ENCODE measurements around the gene TPP2.

The TPP2 gene

DNA sequence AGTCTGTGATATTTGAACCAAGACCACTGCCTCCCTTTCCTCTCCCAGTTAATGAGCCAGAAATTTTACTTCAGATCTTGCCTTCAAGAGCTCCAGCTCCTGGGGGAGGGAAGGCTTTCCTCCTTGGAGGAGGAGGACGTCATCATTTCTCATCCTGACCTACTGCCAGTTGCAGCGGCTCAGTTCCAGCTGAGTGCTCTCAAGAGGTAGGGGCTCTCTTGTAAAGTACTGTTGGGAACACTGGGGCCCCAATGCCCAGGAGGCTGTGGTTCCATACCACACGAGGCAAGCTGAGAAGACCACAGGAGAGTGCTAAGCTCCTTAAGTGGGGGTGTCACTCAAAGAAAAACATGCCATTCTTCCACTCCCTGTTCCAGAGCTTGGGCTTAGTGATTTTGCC is 61.9 kb downstream of the TPP2 start:
- no peak for DNase-seq

DNA sequence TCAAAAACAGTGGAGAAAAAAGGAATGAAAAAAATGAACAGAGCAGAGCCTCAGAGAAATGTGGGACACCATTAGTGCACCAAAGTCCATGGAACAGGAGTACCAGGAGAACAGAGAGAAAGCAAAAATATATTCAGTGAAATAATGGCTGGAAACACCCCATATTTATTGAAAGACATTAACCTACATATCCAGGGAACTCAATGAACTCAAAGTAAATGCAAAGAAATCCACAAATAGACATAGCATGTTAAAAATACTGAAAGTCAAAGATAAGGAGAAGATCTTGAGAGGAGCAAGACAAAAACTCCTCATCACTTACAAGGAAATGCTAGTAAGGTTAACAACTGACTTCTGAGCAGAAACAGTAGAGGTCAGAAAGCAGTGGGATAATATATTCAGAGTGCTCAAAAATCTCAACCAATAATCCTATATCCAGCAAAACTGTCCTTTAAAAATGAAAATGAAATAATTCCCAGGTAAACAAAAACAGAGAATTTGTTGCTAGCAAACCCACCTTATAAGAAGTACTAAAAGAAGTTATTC is 62.5 kb downstream of the TPP2 start:
- DNase-seq = no peak

DNA sequence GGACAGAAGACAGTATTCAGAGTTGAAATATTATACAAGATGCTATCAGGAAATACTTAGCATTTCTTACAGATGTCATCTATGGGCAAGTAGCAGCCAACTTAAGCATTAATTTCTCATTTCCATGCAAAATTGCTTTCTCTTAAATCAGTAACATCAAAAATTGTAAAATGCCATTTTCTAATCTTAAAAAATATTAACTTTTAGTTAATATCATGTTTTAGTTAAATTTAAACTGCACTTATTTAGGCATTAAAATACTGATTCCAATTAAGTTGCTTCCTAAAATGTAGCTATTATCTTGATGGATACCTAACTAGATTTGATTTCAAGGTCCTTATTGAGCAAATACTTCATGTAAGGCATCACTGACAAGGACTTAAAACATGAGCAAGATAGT is 70.2 kb downstream of the TPP2 start:
- no peak for DNase-seq

DNA sequence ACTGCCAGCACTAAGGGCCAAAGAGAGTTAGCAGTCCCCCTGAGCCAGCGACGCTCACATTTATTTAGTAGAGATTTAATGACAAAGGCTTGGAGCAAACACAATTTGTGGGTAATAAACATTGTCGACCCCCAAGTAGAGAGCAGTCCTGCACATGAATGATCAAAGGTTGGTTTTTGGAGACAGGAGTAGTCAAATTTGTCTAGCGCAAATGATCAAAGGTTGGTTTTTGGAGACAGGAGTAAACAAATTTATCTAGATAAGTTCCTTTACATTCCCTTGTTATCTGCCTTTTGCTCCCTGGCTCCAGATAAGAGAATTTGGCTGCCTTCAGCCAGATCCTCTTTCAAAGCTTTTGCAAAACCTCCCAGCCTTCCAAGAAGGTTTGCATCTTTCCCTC is 71.1 kb downstream of the TPP2 start:
- DNase-seq = no peak

DNA sequence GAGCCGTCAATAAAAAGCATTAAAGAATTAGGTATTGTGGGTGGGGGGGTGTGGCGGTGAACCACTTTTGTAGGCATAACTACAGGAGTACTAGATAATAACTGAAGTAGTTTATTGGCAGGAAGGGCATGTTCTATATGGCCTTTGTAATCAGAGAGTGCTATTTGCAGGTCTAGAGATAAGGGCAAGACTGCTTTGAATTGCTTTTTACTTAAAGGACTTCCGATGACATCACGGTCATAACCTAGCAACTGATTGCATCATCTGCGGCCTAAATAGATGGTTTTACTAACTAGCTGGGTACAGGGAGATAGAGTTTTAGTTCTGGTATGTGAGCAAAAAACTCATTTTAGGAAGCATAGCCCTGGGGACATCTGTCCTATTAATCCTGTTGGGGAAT is 73.3 kb downstream of the TPP2 start:
- no peak for DNase-seq

DNA sequence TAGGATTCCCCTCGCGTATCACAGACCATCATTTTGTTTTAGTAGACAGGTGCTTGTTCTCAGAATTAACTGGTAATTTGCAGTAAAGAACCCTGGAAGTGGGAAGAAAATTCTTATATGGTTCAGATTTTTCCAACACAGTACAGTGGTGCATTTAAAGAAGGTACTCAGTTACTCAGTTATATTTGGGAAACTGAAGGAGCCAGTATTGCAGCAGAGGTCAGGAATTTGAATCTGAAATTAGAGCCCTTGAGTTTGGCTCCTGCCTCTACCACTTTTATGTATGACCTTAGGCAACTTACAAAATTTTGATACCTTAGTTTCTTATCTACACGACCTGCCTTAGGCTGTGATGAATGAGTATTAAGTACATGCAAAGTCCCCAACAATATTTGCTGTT is 78.3 kb downstream of the TPP2 start:
- DNase-seq = no peak

DNA sequence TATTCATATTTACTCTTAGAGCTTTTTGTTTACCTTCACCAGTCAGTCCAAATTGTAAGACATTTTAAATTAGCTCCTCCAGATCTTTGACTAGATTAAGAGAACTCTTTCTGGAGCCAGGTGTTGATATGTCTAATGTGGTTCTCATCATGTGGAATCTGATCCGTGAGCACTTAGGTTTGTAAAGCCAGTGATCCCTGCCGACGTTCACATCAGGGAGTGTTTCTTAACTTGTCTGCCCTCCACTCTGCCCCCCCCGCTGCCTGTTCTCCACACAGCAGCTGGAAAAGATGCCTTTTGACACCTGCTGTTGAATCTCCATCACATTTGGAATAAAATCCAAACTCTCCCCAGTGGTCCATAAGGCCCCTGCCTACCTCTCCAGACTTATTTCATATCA is 80.3 kb downstream of the TPP2 start:
- peak; percentile 86 for DNase-seq

DNA sequence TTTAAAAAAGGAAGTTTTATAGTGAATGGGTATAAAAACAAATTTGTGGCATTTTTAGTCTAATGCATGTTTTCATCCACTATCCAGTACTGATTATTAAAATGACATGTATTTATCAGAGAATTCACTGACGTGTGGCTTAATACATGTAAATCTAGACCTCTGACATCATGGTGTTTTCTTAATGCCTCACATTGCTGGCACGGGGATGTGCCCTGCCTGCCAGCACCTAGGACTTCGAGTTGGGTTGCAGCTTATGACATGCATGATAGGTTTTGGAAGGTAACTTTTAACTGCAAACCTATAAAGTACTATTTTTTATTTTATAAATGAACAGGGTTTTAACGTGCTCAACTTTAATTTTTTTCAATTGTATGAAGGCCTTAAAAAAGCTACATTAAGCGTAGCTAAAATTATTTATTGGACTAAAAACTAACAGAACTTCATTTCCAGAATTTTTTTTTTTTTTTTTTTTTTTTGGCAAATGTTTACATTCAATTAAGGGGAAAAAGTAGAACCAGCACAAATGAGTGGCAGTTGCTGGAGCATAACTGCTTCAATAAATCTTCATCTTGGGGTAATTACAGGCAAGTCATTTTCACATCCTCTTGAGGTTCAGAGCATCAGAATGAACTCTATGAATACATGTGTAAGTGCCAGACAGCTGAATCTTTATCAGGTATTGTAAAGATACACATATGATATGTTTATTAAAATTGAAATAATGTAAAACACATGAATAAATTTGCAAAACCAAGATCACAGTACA is 81.7 kb downstream of the TPP2 start:
- peak; percentile 26 for DNase-seq

DNA sequence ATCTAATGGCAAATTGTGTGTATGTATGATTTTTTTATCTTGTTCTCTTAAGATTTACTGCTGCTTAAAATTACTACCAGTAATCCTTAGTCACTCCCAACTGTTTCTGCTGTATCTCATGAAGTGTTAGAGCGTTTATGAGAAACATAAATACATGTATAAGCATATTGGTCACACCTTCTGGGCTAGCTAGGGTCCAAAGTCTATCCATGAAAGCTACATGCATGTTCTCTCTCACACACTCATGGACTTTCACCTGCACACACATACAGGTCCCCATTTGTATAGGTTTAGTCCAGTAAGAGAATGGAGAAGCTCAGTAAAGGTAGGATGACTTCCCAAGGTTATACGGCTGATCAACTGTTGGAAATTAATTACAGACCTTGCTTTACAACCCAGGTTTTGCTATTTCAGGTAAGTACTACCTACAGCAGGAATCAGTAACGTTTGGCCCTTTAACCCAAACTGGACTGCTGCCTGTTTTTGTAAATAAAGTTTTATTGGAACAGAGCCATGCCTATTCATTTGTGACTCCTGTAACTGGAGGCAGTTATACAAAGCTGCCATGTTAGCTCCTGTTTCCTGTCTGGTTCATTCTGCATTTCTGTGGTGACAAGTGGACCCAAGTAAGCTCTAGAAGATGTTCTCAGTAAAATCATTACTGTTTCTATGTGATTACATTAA is 82.8 kb downstream of the TPP2 start:
- no peak for DNase-seq

DNA sequence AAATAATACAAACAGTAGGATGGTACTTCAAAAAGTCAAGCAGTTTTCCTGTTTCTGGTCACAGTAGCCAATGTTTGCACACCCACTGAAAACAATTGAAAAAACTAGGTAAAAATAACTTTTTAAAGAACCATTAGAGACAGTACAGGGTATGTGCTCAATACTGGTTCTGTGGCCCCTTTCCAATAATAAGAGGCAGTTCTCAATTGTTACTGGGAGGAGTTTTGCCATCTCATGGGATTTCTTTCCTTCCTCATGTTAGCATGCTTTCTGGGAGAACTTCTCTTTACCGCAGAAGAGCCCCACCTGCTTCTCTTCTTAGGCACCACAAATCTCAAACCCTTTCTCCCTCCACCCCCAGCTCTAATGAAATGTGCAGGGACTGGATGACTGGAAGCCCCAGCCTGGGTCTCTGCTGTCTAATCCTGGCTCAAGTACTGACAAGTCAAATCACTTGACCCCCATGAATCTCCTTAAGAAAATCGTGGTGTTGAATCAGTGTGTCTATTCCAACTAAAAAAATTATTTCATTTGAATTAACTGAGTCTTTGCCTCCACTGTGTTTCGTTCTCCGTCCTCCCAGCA is 83.4 kb downstream of the TPP2 start:
- no peak for DNase-seq

DNA sequence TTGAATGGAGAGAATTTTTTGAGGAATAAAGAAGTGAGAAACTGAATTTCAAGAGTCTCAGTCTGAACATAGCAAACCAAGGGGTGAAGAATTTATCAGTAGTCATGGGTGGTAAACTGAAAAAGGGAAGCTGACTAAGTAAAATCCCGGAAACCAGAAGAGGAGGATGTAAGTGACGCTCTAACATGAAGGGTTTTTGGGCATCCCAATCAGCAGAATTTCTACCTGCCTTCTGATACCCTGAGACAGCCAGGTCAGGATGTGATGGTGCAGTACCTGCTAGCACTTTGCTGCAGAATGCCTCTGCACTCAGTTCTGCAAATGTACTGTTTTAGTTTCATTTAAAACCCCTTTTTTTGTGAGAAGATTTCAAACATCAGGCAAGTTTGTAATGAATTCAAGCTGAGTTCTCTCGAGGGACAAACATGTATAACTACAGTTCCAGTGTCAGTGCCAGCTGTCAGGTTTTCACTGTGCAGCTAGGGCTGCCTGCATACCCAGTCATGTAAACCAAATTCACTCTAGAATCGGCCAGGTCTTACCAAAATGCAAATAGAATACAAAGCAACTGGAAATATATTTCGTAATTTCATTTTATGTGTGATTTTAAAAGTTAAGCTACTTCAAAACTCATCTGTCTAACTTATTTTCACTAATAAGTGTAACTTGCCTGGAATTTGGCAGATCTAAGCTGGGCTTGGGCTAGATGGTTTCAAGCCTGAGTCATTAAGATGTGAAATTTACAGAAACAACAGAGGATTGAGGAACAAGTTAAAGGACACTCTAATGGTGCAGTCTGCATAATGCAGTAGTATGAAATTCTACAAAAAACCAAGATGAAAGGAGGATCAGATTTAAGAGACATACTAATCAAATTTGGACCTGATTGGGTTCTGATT is 84.3 kb downstream of the TPP2 start:
- peak; percentile 86 for DNase-seq

DNA sequence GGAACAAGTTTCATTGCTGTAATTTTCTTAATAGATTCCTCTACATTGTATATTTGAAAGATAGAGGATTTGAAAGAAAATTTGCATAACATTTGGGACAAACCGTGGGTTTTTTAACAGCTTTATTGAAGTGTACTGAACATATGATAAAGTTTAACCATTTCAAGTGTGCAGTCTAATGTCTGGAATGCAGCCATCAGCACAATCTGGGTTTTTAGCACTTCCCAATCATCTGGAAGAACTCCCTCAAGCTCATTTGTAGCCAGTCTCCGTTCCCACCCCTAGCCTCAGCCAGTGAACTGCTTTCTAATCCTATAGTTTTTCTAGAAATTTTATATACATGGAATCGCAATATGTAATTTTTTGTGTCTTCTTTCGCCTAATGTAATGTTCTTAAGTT is 85.4 kb downstream of the TPP2 start:
- peak; percentile 39 for DNase-seq

DNA sequence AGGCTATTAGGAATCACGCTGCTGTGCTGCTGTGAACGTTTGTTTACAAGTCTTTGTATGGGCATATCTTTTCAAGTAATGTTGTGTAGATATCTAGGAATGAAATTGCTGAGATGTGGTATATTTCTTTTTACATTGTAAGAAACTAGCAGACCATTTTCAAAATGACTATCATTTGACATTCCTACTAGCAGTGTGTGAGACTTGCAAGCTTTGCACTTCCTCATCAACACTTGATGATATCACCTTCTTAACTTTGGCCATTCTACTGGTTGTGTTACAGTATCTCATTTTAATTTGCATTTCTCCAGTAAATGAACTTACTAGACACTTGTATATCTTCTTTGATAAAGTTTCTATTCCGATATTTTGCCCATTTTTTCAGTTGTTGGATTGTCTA is 85.9 kb downstream of the TPP2 start:
- no peak for DNase-seq

DNA sequence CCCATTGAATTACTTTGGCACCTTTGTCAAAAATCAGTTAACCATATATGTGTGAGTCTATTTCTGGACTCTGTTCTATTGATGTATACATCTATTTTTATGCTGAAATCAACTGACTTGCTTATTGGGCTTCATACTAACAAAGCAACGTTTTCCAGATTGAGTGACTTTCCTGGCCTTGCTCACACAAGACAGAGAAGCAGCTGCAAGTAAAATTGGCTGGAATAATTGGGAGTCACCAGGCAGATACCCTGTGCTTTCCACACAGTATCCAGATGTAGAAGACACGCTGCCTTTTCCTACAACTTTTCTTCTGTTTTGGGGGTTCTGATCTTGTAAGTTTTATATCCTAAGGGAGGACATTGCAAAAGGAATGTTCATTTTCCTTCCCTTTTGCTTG is 86.9 kb downstream of the TPP2 start:
- no peak for DNase-seq

DNA sequence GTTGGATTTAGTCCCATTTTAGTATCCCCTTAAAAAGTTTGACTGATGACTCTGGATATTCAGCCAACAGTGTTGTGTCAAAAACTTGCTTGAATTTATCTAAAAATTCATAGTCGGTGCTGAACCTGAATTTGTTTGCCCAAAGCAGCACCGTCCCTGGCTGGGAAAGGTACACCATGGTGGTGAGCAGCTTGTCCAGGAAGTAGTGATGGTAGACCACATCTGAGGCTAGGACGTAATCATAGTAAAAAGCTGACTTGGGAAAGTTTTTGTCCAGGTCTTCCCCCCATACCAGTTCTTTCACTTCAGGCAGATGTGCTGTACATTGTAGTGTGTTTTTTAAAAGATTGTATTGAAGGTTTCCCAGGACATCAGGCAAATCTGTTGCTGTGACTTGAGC is 89.2 kb downstream of the TPP2 start:
- DNase-seq = no peak

DNA sequence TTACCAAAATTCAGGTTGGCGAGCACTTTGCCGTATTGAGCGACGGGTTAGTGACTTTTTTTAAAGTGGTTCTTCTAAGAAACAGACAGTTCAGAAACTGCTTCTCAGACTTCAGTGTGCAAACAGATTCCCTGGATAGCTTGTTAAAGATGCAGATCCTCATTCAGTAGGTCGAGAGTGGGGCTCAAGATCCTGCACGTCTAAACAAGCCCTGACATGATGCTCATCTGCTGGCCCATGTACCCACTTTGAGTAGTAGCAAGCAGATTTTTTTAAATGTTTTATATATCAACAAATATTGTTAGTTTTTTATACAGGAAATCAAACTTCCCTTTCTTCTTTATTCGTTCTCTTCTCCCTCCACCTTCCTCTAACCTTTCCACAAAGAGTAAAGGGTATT is 90.7 kb downstream of the TPP2 start:
- DNase-seq = peak; percentile 51

DNA sequence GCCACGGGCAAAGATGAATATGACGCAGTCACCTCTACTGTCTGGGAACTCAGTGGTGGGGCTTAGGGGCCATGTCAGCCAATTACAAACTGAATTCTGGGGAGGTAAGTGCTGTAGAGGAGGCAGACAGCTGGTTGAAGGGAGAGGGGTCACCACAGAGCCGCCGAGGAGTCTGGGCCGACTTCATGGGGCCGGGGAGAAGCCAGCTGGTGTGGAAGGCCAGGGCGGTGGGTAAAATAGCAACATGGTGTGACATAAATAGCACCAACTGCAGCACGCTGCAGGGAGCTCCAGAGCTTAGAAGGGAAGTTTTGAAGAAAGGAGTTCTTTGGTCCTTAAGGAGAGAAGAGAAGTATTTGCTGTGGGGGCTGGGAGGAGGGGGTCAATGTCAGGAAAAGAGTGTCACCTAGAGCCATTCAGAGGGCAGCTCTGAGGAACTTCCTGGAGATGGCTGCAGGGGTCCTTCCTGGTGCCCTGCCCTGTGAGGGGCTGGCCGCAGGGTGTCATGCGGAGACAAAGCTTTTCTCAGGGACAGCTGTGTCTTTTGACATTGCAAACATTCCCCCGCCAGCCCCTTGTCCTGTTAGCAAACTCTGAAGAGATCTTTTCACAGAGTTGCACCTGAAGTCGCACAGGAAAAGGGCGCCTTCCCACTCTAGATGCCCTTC is 91.7 kb downstream of the TPP2 start:
- no peak for DNase-seq

DNA sequence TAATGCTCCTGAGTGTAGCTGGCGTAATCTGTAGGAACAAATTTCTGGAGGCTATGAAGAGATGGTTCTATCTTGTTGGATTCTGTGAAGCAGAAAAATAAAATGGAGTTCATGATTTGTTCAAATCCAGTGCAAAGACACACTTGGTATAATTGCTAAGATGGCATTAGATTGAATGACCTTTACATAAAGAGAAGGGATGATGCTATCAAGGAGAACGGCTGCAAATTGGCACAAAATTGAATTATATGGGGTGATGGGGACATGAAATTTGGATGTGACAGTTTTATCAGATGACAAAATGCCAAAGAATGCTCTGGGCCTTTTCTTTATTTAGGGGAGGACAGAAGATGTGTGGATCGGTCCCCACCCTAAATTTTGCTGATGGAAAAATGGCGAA is 94.1 kb downstream of the TPP2 start:
- no peak for DNase-seq

DNA sequence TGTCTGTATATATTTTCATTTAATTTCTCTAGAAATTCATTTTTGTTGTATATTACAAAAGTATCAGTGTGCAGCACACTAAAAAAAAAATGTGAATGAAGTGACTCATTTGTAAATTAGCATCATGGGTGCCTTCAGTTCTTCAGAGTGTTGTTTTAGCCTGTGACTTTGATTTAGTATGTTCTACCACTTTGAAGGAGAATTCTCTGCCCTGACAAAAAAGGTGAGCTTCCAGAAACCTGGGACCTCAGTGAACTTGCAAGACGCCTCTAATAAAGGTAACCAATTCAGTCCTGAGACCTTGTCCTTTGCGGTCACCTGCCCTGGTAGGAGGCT is 95.7 kb downstream of the TPP2 start:
- no peak for DNase-seq

DNA sequence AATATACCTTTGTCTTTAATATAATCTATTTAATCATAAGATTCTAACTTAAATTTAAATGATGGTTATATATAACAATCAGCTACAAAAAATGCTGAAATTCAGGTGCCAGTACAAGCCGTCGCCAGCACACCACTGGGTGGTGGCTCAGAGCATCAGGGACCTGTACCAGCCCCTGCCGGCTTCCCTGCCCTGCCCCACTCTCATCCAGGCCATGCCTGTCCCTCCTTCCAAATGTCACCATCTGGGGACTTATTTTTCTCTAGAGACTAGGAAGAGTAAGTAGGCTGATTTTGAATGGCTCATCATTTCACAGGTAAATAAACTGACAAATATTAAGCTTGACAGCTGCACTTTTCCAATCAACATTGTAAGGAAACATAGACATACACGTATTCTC is 96.5 kb downstream of the TPP2 start:
- DNase-seq = peak; percentile 77

DNA sequence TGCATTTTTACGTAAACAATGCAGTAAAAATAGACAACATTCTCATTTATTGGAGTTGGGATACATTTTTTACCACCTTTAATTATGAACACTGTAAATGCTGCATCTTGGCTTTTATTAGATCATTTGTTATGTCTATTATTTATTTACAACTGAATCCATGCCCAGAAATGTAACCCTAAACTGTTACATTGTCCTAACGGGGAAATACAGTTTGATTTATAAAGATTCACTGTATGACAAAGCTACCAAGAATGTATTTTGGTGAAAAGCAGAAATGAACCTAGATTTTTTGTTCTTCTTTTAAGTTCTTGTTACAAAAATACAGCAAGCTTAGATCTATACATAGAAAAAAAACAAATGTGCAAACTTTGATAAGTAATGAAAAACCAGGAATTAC is 97.0 kb downstream of the TPP2 start:
- no peak for DNase-seq

DNA sequence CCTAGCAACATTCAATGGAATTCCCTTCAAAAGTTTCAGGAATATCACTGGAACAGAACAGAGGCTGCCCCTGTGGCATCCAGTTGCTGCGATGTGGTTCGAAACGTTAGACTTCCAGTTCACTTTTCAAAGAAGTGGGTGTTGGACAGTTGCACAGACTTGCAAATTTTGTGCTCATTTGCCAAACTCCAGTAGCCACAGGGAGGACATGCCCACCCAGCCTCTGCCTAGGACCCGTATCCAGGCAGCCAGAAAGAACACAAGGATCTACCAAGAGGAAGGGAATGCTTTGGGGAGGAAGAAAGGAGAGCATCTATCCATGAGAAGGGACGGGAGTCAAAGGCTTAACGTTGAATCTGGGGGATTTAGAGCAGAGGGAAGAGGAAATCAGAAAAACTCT is 98.2 kb downstream of the TPP2 start, which contains the start of gene METTL21C:
Gene METTL21C (minus strand): TSS at position 108 of the 400 bp plus-strand sequence. CDS start 546 bp downstream, outside the sequence.
- DNase-seq = no peak

DNA sequence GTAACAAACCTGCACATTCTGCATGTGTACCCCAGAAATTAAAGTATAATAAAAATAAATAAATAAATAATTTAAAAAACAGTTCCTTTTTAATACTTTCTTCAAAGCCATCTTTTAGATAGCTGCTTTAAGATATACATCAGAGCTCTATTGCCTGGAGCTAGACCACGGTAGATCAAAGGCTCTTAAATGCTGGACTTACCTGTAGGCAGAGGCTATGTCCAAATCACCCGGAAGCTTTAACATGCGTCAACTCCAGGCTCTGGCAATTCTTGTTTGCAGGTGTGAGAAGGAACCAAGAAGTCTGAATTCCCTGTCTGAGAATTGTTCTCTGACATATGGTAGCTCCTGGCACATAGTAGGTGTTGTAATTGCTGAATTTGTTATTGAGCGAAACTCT is 99.7 kb downstream of the TPP2 start:
- no peak for DNase-seq

Measured in NCI-H2171 treated with DMSO at 0.1 percent for 48 hours (cell line).